Measurements from ENCODE around the gene GPR176.

- no peak for TF ChIP-seq CTCF (IDR thresholded peaks at IDR 0.05)
- TF ChIP-seq POLR2A (IDR thresholded peaks at IDR 0.05): no peak
Measured at GRCh38 chr15:39886418-39886817, 33.6 kb downstream of the GPR176 start.

Measured in ovary (tissue), 3 donors.